Activated CD8-positive, alpha-beta memory T cell treated with anti-CD3 and anti-CD28 coated beads, Interleukin-2, amount 50 U/mL, for 24 hours (primary cell): ENCODE measurements around the gene PICK1.

ENCODE experiments used
- DNase-seq: peaks from one replicate; pipeline ENCODE4 v3.0.0-alpha.2; 2020; ENCODE audit errors: extremely low read depth

Gene PICK1

DNA sequence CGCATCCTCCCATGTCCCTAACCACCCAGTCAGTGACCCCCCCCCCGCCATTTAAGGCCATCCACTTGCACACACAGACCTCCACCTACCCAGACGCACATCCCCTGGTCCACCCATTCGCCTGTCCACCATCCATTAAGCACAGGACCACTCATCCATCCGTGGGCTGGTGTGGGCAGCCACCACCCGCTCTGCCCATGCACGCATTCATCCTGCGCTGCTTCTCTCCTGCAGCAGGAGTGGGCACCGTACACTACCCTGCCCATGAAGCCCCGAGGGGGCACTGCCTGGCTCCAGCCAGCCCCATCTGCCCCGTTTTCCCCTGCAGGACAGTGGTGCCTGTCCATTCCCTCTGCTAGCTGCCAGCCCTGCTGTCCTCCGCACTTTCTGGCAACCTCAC lies 30.7 kb downstream of the PICK1 start:
- DNase-seq, result no peak

- DNase-seq, result no peak
These were observed 31.6 kb downstream of the PICK1 start for GRCh38 chr22:38088629-38089473.

DNA sequence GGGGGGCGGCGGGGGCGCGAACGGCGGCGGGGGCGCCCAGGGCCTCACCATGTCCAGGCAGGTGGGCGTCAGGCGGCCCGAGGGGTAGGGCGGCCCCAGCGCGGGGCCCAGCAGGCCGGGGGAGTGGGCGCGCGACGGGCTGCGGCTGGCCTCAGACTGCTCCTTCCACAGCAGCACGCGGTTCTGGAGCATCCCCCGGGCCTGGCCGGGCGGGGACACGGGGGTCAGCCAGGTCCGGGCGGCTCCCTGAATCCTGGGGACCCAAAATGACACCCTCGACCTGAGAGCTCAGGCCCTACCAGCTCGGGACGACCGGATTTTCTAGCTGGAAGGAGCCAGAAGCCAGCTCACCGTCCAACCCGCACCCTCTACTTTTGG lies 32.3 kb downstream of the PICK1 start:
- no peak for DNase-seq

- DNase-seq, result no peak
These were observed 39.9 kb downstream of the PICK1 start for GRCh38 chr22:38097058-38097457.

DNA sequence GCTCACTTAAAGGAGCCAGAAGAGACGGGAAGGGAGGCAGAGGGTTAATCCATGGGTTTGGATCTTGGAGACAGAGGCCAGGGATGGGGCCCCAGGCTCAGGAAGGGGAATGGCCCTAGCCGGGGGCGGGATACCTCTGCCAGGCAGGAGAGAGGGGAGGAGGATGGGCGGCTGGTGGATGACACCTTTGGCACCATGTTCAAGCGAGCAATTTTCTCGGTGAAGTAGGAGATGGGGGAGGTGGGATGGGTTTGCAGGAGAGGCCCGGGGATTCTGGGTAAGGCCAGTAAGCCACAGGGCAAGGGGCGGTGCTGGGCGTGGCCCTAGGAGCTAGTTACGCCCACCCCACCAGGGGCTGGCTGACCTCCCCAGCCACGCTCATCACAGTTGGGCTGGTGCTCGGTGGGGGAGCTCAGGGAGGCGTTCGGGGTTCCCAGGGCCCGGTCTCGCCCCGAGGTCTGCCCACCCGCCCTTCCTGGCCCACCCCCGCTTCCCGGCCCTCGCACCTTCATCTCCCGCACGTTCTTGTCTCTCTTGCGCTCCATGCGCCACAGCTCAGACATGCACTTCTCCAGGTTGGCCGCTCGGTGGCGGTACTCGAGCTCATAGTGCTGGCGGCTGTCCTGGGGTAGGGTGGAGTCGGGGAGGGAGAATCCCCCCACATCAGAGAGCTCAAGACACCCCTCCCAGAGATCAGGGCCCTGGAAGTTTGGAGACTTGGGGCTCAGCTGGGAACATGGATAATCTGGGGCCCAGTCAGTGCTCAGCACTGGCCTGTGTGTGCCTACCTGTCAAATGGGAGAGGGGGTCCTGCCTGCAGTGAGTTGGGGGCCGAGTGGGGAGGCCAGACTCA lies 40.6 kb downstream of the PICK1 start:
- no peak for DNase-seq

- no peak for DNase-seq
These were observed 41.4 kb downstream of the PICK1 start for GRCh38 chr22:38098410-38099249.

DNA sequence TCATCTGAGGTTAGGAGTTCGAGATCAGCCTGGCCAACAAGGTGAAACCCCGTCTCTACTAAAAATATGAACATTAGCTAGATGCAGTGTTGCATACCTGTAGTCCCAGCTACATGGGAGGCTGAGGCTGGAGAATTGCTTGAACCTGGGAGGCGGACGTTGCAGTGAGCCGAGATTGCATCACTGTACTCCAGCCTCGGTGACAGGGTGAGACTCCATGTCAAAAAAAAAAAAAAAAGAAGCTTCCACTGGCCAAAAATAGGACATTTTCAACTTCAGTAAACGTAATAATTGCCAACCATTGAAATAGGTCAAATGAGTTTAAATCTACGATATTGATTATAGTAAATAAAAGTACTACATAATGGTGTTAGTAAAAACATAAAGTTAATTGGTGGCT lies 46.4 kb downstream of the PICK1 start:
- DNase-seq, result no peak

GRCh38 chr22:38104084-38104483 lies 46.9 kb downstream of the PICK1 start:
- DNase-seq, result no peak

- DNase-seq, result no peak
These were observed 49.8 kb downstream of the PICK1 start for GRCh38 chr22:38106814-38107578.

GRCh38 chr22:38107692-38108515 lies 50.7 kb downstream of the PICK1 start:
- no peak for DNase-seq

- DNase-seq, result no peak
These were observed 51.5 kb downstream of the PICK1 start for GRCh38 chr22:38108561-38109319.

DNA sequence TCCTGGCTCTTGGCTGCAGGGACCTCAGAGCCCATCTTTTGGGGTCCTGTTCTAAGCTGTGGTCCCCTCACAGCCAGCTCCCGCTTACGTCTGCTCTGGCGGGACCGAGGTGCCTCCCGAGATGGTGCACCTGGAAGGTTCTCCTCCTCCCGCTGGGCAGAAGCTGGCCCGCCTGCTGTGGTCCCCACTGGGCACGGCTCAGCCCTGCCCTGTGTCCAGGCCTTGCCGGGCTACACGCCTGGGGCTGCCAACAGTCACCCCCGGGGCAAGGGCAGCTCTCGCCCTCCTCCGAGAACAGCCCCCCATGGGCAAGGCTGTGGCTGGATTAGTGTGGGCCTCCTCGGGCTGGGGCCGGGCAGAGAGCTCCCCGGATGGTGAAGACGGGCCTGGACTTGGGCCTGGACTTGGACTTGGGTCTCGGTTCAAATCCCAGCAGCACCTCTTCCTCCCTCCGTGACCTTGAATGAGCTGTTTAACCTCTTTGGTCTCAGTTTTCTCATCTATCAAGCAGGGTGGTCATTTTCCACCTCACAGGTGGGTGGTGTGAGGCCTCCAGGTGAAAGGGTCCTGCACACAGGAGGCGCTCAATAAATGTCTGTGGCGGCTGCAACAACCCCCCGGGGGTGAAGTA lies 52.3 kb downstream of the PICK1 start:
- DNase-seq, result no peak

GRCh38 chr22:38110008-38110862 lies 53.0 kb downstream of the PICK1 start, which contains the start of gene BAIAP2L2:
Gene BAIAP2L2 (minus strand): TSS chr22:38110684. CDS start chr22:38110525, 159 bp downstream.
- no peak for DNase-seq

DNA sequence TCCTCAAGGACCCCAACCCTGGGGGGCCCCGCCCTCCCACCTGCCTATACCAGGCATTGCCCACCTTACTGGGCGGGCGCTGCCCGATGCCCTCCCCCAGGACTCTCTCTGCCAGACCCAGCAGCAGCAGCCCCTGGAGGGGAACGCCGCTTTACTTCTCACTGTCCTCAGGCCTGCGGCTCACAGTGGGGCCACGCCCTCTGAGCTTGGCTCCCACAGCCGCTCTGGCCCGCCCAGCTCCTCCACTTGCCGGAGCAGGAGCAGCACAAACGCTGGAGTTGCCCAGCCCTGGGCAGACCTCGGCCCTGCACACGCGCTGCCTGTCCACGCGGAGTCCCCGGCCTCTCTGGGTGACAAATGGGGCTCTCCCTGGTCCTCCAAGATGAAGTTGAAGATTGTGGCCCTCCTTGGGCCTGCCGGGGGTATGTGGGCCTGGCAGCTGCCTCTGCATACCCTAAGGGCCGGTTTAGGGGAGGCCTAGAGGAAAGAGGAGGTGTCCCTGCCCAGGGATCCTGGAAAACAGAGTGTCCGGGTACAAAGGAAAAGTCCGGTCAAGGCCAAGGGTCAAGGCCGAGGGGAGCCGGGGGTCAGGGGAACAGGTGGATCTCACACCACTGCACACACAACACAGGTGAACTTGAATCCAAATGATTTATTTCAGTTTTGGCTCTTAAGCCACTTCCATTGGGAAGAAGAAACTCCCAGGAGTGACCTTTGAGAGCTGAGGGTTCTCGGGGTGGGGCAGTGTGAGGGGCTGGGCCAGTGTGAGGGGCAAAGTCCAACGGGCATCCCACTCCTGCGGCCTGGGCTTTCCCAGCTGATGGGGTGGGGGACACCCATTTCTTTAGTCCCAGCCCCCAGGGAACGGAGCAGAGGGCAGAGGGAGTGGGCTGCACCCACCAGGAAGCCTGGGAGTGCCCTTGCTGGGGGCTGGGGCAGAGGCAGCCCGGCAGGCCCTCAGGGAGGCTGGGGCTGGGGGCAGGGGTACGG lies 54.0 kb downstream of the PICK1 start:
- DNase-seq, result no peak

GRCh38 chr22:38111925-38112355 lies 54.7 kb downstream of the PICK1 start:
- no peak for DNase-seq

GRCh38 chr22:38112381-38112780 lies 55.2 kb downstream of the PICK1 start:
- DNase-seq, result no peak
